Right lobe of liver (tissue), 4 donors: ENCODE measurements around the gene DEUP1.

Source experiments
- POLR2A ChIP-seq: fragments of 450-650 bp; IDR thresholded peaks from one replicate; pipeline ENCODE4 v1.6.1; 2017; ENCODE audit warnings: antibody characterized with exemption, mild to moderate bottlenecking
- TF ChIP-seq, protein P1 (sequence below), 4 donors: fragments of 200-600 bp in 3 of 4; fragments of 450-650 bp in 1 of 4; IDR thresholded peaks; one replicate each; pipeline versions ENCODE4 v1.5.1 to v1.8.0; 2016 to 2022; ENCODE audit warnings: antibody characterized with exemption in 4 of 4, mild to moderate bottlenecking in 2 of 4
- donor health status: DM: no; HTN: no; CAD: no.
- donor health status: DM: no; HTN: no; CAD: no.
- donor health status: DM: no; HTN: yes; CAD: no.

DNA sequence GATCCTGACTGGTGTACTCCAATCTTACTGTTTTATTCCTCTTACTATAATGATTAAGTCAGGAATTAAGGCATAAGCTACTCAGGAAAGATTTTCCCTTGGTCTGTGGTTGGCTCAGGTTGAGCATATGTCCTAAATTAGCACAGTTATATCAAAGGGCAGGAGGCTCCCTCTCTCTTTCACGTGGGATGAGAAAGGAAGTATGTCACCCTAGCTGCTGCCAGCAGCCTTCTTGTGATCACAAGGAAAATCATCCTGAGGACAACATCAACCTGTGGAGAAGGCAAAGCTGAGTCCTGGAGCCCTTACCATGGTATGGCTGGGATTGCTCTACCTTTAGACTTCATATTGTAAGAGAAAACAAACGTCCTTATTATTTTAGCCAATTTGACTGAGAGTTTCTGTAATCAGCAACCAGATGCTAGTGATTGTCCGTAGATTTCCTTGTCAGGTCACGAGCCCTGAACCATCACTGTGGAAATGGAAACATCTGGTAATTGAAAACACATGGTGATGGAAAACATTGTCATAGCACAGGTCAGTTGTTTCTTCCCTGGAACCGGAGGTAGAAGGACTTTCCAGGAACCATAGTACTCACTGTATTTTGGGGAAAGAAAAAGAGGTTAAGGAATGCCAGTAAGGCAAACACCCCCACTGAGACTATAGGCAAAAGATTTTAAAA lies 40.6 kb upstream of the DEUP1 start:
- TF ChIP-seq, protein P1, sequence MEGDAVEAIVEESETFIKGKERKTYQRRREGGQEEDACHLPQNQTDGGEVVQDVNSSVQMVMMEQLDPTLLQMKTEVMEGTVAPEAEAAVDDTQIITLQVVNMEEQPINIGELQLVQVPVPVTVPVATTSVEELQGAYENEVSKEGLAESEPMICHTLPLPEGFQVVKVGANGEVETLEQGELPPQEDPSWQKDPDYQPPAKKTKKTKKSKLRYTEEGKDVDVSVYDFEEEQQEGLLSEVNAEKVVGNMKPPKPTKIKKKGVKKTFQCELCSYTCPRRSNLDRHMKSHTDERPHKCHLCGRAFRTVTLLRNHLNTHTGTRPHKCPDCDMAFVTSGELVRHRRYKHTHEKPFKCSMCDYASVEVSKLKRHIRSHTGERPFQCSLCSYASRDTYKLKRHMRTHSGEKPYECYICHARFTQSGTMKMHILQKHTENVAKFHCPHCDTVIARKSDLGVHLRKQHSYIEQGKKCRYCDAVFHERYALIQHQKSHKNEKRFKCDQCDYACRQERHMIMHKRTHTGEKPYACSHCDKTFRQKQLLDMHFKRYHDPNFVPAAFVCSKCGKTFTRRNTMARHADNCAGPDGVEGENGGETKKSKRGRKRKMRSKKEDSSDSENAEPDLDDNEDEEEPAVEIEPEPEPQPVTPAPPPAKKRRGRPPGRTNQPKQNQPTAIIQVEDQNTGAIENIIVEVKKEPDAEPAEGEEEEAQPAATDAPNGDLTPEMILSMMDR (IDR thresholded peaks at IDR 0.05), result no peak
- no peak for TF ChIP-seq POLR2A
